ENCODE measurements around the gene TLE3. TPM values are rescaled to one million over a fixed set of nuclear protein-coding genes. Genes with fewer than 3 reads are reported as not detected.
A peak's percentile ranks its signal among the peaks of the same experiment; 100 is the strongest.

Gene TLE3
- total RNA-seq, 1 donor from 2014 or later: 89.2 TPM

GRCh38 chr15:70012895-70013294, 84.8 kb downstream of the TLE3 start:
- Mint-ChIP-seq H3K36me3 (ENCODE audit: unreplicated experiment) (peaks cover 4% of the 10 kb centered on the region), H3K27me3 (ENCODE audit: unreplicated experiment) (peaks cover 5% of the 10 kb centered on the region), H3K27ac (ENCODE audit: unreplicated experiment) (no peak overlapping the region), H3K4me1 (ENCODE audit: low read depth, unreplicated experiment) (peaks cover 34% of the 10 kb centered on the region), H3K9me3 (ENCODE audit: unreplicated experiment) (peaks cover 6% of the 10 kb centered on the region), H3K4me3 (ENCODE audit: unreplicated experiment) (no peak overlapping the region)
- DNase-seq: no peak
- TF ChIP-seq CTCF (IDR thresholded peaks at IDR 0.05; ENCODE audit: partially characterized antibody, unreplicated experiment): no peak

- no peak for TF ChIP-seq CTCF (IDR thresholded peaks at IDR 0.05; ENCODE audit: partially characterized antibody, unreplicated experiment)
Observed at GRCh38 chr15:70008697-70009290, 88.9 kb downstream of the TLE3 start.

GRCh38 chr15:70006259-70007147, 91.2 kb downstream of the TLE3 start:
- Mint-ChIP-seq H3K4me3 (ENCODE audit: unreplicated experiment) (no peak overlapping the region), H3K9me3 (ENCODE audit: unreplicated experiment) (peaks cover 4% of the 10 kb centered on the region), H3K4me1 (ENCODE audit: low read depth, unreplicated experiment) (peaks cover 9% of the 10 kb centered on the region), H3K27ac (ENCODE audit: unreplicated experiment) (peak overlapping the region; percentile 23), H3K36me3 (ENCODE audit: unreplicated experiment) (no peaks in the 10 kb centered on the region), H3K27me3 (ENCODE audit: unreplicated experiment) (no peaks in the 10 kb centered on the region)
- DNase-seq: no peak
- no peak for TF ChIP-seq CTCF (IDR thresholded peaks at IDR 0.05; ENCODE audit: partially characterized antibody, unreplicated experiment)

More at GRCh38 chr15:70008697-70009290, 88.9 kb downstream of the TLE3 start:
- peaks cover 13% of the 10 kb centered on the region for H3K4me1 Mint-ChIP-seq (ENCODE audit: low read depth, unreplicated experiment)
- no peak overlapping the region for H3K4me3 Mint-ChIP-seq (ENCODE audit: unreplicated experiment)
- DNase-seq: no peak
- H3K36me3 Mint-ChIP-seq (ENCODE audit: unreplicated experiment): no peaks in the 10 kb centered on the region
- peaks cover 4% of the 10 kb centered on the region for H3K9me3 Mint-ChIP-seq (ENCODE audit: unreplicated experiment)
- H3K27ac Mint-ChIP-seq (ENCODE audit: unreplicated experiment): no peak overlapping the region
- H3K27me3 Mint-ChIP-seq (ENCODE audit: unreplicated experiment): no peaks in the 10 kb centered on the region

GRCh38 chr15:70004826-70005225, 92.9 kb downstream of the TLE3 start:
- H3K4me1 Mint-ChIP-seq (ENCODE audit: low read depth, unreplicated experiment): peaks cover 9% of the 10 kb centered on the region
- no peaks in the 10 kb centered on the region for H3K36me3 Mint-ChIP-seq (ENCODE audit: unreplicated experiment)
- H3K27me3 Mint-ChIP-seq (ENCODE audit: unreplicated experiment): no peaks in the 10 kb centered on the region
- H3K9me3 Mint-ChIP-seq (ENCODE audit: unreplicated experiment): peaks cover 5% of the 10 kb centered on the region
- H3K4me3 Mint-ChIP-seq (ENCODE audit: unreplicated experiment): no peak overlapping the region
- no peak for TF ChIP-seq CTCF (IDR thresholded peaks at IDR 0.05; ENCODE audit: partially characterized antibody, unreplicated experiment)
- DNase-seq: no peak
- no peak overlapping the region for H3K27ac Mint-ChIP-seq (ENCODE audit: unreplicated experiment)

GRCh38 chr15:70002897-70003296, 94.8 kb downstream of the TLE3 start:
- Mint-ChIP-seq H3K36me3 (ENCODE audit: unreplicated experiment) (no peaks in the 10 kb centered on the region), H3K9me3 (ENCODE audit: unreplicated experiment) (peaks cover 5% of the 10 kb centered on the region), H3K4me1 (ENCODE audit: low read depth, unreplicated experiment) (peaks cover 5% of the 10 kb centered on the region), H3K4me3 (ENCODE audit: unreplicated experiment) (no peak overlapping the region), H3K27me3 (ENCODE audit: unreplicated experiment) (no peaks in the 10 kb centered on the region), H3K27ac (ENCODE audit: unreplicated experiment) (no peak overlapping the region)
- no peak for DNase-seq
- no peak for TF ChIP-seq CTCF (IDR thresholded peaks at IDR 0.05; ENCODE audit: partially characterized antibody, unreplicated experiment)
